Measurements from ENCODE around the gene NAALADL2. TPM values are rescaled to one million over a fixed set of nuclear protein-coding genes. Genes with fewer than 3 reads are reported as not detected.

NAALADL2 gene
- total and polyA plus RNA-seq, 2 of the 13 experiments (the other 11 are each of a cell fraction or from before 2014, with no cell fraction given): 0.08 TPM; not detected in 1

- no peak for TF ChIP-seq NFYC (CRISPR knock-in tag; IDR thresholded peaks at IDR 0.05)
- no peak for TF ChIP-seq NAIF1 (CRISPR knock-in tag; IDR thresholded peaks at IDR 0.05; ENCODE audit: borderline replicate concordance)
- no peak for TF ChIP-seq U2AF2 (IDR thresholded peaks at IDR 0.05; ENCODE audit: low read depth, low read length)
Observed at GRCh38 chr3:175668300-175668699, 809.2 kb downstream of the NAALADL2 start (continued).

DNA sequence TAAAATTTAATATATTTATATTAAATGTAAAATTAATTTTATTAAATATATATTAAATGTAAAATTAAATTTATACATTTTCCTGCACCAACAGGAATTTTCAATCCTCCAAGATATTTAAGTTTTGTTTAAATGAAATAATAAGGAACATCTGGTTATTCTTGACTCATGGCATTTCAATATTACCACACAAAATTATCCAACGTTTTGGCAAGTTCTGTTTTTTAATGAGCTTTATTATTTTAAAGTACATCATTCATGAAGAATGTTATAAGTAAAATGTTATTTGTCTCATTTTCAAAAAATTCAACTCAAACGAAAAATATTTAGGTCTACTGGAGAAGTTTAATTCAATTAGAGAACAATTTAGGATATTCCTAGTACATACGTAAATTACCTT is 811.4 kb downstream of the NAALADL2 start:
- no peak overlapping the region for H2AFZ ChIP-seq (ENCODE audit: low read length)
- WGBS (ENCODE audit: low lambda C conversion rate): 34% methylated on average over 3 of the region's 3 CpGs
- ChIA-PET CTCF (ENCODE audit: low intra/inter-chr PET ratio, low total read pairs) (no interaction called here), POLR2A (no interaction called here)
- TF ChIP-seq ZNF577 (CRISPR knock-in tag; IDR thresholded peaks at IDR 0.05; ENCODE audit: borderline replicate concordance, low read depth): no peak
- no peak for TF ChIP-seq ZMYM3 (CRISPR knock-in tag; IDR thresholded peaks at IDR 0.05)
- TF ChIP-seq HMGA1 (CRISPR knock-in tag; conservative IDR thresholded peaks at IDR 0.05): no peak
- no peak for TF ChIP-seq FOXA3 (CRISPR knock-in tag; IDR thresholded peaks at IDR 0.05)
- TF ChIP-seq HNRNPLL (IDR thresholded peaks at IDR 0.05; ENCODE audit: low read depth, low read length, poor library complexity, severe bottlenecking): no peak
- TF ChIP-seq PHF21A (CRISPR knock-in tag; IDR thresholded peaks at IDR 0.05): no peak
- TF ChIP-seq THRA (CRISPR knock-in tag; IDR thresholded peaks at IDR 0.05; ENCODE audit: borderline replicate concordance): no peak
- TF ChIP-seq IRX3 (CRISPR knock-in tag; IDR thresholded peaks at IDR 0.05; ENCODE audit: borderline replicate concordance, low read depth): no peak
- TF ChIP-seq SP140L (CRISPR knock-in tag; IDR thresholded peaks at IDR 0.05; ENCODE audit: borderline replicate concordance): no peak
- no peak overlapping the region for H3K4me3 ChIP-seq (replicated peaks in 1 of 3; ENCODE audit: insufficient read depth in 1 of 3, low read depth in 2 of 3, low read length in 3 of 3)
- DNase-seq (ENCODE audit: low spot score): no peak
- FAIRE-seq: no peak
- peaks cover 8% of the 10 kb centered on the region for H3K9me3 ChIP-seq (ENCODE audit: low read length)
- no peaks in the 10 kb centered on the region for H3K79me2 ChIP-seq (ENCODE audit: insufficient read depth, low read length)
- in situ Hi-C loops (cut with HindIII; ENCODE audit: extremely low pct_ligation_motif_present, low pct_unique_long_range_greater_than_20kb): no loop called here
- no TSS peak for BruUV-seq (replicated peaks)
- H3K9ac ChIP-seq (ENCODE audit: insufficient read depth, low read depth, low read length): no peak overlapping the region
- H4K20me1 ChIP-seq (ENCODE audit: insufficient read depth, low read length): no peaks in the 10 kb centered on the region
- H3K27ac ChIP-seq (ENCODE audit: extremely low read length, insufficient read depth, low read length): no peak overlapping the region
- ATAC-seq: no peak
- intact Hi-C loops (cut with micrococcal nuclease; ENCODE audit: unreplicated experiment): no loop called here
- H3K4me1 ChIP-seq (ENCODE audit: insufficient read depth, low read length): no peaks in the 10 kb centered on the region
- no peaks in the 10 kb centered on the region for H3K36me3 ChIP-seq (replicated peaks in 1 of 2; ENCODE audit: control insufficient read depth in 1 of 2, insufficient read depth in 2 of 2, low read length in 2 of 2)
- no peak overlapping the region for H3K4me2 ChIP-seq (ENCODE audit: low read depth, low read length)
- no peaks in the 10 kb centered on the region for H3K27me3 ChIP-seq (ENCODE audit: control insufficient read depth in 1 of 2, insufficient read depth in 2 of 2, low read length in 2 of 2)
